HG03108 (cell line): ENCODE results near the gene CYP2W1.
"Not testable (repeated sequence)": the region's sequence is repeated elsewhere in the genome, so short reads cannot be mapped to it uniquely, and the experiment has no call there.

ENCODE experiments used
- ATAC-seq: cut with Tn5 transposase; IDR thresholded peaks from one replicate; pipeline ENCODE4 v1.9.1; 2021; ENCODE audit warnings: moderate library complexity; ENCODE audit not compliant: unreplicated experiment

The CYP2W1 gene

DNA sequence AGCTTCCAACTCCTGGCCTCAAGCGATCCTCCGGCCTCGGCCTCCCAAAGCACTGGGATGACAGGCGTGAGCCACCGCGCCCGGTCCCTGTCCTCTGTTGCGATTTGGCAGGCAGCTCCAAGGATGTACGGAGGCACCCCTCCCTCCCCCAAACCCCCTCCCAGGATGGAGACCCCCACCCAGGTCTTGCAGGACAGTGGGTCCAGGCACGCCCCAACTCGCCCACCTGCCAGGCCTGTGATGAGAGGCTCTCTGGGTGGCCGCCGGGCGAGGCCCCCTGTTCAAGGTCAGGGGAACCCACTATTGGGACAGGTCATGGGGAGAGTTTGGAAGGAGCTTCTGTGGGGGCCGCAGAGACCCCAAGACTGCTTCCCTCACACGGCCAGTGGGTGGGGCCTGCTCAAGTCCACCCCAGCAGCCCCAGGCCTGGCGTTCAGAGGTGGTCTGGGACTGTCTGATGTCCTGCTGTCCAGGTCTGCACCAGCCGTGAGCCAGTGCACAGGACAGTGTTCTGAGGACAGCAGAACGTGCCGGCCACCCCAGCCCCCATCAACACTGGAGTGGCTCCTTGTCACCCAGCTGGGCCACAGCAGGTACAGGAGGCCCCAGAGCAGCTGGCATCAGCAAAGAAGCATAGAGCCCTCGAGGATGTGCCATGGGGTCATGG is 31.0 kb upstream of the CYP2W1 start:
- no peak for ATAC-seq

DNA sequence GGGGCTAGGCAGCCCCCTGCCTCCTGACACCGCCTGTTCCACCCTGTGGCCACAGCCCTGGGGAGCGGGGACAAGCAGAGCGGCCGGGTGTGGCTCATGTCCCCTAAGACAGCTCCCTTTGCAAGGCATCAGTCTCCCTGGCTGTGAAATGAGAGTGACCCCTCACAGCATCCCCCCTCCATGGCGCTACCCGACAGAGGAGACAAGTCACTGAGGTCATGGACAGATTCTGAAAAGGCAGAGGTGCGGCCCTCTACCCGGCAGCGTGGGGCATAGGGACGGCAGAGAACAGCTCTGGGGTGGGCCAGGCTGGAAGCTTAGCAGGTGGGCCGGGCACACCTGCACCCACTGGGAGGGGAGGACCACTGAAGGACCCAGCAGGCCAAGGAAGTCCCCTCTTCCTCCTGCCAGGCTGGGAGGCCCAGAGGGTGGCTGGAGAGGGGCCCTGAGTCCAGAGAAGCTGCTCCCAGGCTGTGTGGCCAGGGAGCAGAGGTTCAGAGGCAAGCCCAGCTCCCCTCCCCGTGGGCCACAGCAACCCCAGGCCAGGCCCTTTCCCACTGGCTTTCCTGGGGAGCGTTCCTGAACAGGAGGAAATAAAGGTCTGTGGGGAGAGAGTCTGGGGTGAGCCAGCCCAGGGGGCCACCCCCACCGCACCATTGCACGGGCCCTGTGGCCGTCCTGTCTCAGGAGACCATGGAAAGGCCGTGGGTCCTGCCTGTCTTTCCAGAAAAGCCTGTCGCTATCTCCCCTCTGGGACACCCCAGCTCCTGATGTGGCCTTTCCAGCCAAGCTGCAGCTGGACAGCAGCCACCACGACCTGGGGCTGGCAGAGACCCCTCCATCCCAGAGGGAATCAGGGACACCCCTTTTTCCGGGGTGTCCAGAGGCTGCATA is 30.2 kb upstream of the CYP2W1 start:
- ATAC-seq = no peak

DNA sequence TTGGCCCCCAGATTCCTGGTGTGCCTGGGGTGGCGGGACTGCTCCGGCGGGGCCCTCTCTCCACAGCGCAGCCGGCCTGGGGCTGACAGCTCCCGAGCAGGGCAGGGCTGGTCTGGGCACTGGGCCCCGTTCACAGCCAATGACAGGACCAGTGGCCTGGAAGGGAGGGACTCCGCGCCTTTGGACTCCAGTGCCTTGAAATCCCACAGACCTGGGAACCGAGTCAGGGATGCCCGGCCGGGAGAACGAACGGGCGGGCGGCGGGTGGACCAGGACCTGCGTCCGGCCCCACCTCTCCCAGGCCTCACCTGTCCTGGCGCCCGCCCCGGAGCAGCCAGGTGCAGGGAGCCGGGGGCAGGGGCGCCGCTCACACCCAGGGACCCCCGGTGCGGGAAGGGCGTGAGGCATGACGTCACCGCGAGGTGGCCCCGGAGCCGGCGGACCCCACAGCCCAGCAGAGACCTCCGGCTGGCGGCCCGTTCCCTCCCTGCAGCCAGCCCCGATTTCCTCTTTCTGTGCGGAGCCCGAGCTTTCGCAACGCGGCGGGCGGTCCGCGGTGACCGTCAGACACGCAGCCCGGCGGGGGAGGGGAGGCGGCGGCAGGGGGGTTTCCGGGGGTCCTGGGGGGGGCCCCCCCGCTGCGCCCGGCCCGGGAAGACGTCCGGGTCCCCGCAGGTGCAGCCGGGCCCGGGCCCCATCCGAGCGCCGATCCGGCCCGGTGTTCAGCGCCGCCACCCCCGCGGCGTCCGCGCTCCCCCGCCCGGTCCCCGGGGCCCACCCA is 29.2 kb upstream of the CYP2W1 start:
- peak; percentile 7 for ATAC-seq

DNA sequence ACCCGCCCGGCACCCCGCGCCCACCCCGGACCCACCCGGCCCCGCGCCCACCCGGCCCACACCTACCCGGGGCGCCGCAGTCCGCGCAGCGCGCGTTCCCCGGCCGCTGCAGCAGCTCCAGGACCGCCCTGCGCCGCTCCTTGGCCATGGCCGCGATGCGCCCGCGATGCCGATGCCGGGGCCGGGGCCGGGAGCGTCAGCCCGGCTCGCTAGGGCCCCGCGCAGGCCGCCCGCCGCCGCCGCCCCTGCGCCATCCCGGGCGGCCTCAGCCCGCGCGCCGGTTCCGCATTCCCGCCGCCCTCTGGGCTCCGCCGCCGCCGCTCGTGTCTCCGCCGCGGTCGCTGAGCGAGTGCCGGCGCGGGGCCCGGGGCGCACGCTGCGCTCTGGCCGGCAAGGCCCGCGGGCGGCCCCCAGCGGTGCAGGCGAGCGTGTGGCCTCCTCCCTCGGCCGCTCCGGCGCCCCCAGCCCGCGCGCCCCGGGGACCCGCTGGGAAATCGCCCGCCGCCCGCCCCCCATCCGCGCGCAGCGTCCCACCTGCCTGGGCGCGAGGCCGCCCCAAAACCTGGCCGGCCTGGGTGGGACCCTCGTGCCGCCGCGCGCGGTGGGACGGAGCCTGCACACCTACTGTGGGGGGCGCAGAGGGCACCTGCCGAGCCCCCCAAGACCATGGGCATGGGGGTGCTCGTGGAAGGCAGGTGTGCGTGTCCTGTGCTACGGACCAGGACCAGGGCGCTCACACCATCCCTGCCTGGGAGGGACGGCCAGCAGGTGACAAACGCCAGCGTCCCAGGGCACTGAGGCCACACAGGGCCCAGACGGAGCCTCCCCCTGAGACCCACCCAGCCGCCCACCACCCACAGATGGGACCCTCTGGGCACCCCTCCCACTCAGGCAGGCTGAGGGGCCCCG is 28.4 kb upstream of the CYP2W1 start, which contains the start of gene ADAP1:
ADAP1 (minus strand) TSS at position 351 of the 909 bp plus-strand sequence; CDS start at position 148, 203 bp downstream.
- ATAC-seq = peak; percentile 35

DNA sequence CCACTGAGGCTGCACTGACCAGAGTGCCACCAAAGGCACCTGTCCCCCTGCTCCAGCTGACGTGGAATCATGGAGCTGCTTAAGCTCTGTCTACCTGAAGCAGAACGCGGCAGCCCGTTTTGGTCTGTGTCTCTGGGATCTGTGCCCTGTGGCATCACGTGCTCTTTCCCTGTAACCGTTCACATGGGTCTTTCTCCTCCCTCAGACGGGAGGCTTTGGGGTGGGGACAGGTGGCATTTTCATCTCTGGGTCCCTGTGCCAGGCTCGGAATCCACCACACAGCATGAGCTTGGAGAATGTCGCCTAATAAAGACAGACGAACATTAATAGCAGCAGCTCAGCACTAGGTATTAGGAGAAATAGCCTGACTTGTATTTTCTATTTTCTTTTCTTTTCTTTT is 26.9 kb upstream of the CYP2W1 start:
- ATAC-seq = no peak

DNA sequence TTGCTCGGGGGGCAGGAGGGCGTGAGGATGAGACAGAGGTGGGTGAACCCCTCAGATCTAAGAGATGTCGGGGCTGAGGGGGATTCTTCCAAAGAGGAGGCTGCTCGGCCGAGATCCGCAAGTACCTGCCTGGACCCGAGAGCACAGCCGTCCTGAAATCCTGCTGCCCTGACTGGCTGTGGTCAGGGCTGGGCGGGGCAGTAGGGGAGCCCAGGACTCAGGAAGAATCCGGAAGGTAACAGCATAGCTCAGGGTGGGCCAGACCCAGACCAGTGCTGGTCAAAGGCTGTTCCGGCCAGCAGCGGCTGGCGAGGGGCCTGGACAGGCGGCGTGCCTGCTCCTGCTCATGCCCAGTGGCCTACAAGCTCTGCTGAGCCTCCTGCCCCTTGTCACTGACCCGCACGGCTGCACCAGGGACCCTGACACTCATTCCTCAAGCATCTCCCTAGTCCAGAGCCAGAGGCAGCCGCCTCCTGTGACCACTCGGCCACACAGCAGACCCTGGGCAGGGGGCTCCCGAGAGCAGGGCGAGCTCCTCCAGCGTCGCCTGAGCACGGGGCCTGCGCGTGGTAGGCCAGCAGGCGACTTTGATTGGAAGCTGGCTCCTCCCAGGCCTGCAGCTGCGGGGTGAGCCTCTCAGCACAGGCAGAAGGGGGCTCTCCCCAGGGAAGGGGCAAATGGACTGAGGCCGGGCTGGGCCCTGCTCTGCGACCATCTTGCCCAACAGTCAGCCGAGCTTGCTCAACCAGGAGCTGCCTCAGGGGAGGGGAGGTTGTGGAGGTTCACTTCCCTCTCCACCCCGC is 25.4 kb upstream of the CYP2W1 start:
- ATAC-seq = no peak

DNA sequence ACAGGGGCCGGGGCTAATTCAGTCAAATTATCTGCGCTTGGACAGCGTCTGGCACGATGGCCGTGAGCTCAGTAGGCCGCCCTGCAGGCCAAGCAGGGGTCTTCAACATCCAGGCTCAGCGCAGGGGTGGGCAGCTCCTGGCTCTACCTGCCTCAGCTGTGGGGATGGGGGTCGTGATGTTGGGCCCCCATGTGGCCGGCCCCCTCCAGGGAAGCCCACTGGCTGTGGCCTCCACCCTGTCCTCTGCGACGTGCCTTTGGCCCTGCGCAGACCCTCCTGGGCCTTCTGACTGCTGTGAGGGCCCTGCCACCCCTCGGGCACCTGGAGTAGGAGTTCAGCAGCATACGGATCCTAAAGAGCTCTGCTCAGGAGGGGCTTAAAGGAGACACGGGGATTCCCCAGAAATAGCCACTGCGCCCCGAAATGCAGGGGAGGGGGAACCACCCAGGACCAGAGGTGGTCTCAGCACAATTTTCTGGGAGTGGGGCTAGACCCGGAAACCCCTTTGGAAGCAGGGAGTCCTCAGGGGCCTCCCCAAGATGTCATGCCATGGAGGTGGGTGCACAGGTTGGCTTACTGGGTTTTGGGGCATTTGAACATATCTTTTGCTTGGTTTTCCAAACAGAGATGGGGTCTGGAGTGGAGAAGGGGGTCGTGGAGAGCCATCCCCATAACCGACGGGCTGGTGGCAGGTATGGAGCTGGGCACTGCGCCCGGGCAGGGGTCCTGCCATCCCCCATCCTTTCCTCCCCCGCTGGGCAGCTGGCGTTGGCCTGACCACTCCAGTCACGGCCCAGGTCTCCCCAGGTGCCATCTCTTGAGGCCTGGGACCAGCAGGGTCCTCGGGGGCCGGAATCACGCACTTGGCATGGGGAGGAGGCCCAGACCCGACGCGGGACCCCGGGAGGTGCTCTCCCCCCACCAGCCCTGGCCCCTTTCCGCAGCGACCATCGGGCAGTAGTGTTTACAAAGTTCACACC is 24.5 kb upstream of the CYP2W1 start:
- no peak for ATAC-seq

DNA sequence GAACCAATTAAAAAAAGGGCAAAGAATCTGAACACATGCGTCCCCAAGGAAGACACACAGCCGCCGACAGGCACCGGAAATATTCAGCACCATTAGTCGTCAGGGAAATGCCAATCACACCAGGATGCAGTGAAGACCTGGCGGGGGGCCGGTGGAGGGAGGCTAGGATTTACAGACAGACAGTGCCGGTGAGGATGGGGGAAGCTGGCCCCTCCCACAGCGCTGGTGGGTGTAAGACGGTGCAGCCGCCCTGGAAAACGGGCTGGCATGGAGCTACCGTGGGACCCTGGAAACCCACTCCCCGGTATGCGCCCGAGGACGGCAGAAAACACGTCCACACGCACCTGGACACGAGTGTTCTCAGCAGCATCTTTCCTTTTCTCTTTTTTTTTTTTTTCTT is 23.7 kb upstream of the CYP2W1 start:
- ATAC-seq = no peak

DNA sequence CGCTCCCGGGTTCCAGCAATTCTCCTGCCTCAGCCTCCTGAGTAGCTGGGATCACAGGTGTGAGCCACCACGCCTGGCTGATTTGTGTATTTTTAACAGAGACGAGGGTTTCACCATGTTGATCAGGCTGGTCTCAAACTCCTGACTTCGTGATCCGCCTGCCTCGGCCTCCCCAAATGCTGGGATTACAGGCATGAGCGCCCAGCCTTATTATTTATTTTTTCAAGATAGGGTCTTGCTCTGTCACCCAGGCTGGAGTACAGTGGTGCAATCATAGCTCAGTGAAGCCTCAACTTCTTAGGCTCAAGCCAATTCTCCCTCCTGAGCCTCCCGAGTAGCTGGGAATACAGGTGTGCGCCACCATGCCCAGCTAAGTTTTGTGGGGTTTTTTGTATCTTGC is 23.2 kb upstream of the CYP2W1 start:
- not testable (repeated sequence) for ATAC-seq

DNA sequence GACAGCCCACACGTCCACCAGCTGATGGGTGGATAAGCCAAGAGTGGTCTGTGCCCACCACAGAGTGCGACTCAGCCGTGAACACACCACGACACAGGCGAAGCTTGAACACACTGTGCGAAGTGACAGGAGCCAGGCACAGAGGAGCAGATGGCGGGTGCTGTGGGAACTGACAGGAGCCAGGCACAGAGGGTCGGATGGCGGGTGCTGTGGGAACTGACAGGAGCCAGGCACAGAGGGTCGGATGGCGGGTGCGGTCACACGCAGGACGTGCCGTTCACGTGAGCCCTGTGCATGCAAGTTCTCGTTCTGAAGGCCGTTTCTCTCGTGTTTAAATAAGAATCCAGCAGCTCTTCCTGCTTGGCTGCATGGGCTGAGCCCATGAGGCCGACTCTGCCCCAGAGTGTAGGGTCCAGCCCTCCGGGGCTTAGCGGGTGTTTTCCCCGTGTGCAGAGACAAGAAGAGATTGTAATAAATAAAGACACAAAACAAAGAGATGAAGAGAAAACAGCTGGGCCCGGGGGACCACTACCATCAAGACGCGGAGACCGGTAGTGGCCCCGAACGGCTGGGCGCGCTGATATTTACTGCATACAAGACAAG is 22.6 kb upstream of the CYP2W1 start:
- no peak for ATAC-seq

DNA sequence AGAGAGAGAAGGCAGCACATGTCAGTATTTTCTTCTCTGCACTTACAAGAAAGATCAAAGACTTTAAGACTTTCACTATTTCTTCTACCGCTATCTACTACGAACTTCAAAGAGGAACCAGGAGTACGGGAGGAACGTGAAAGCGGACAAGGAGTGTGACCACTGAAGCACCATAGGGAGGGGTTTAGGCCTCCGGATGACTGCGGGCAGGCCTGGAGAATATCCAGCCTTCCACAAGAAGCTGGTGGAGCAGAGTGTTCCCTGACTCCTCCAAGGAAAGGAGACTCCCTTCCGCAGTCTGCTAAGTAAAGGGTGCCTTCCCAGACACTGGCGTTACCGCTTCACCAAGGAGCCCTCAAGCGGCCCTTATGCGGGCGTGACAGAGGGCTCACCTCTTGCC is 22.0 kb upstream of the CYP2W1 start:
- ATAC-seq = not testable (repeated sequence)

DNA sequence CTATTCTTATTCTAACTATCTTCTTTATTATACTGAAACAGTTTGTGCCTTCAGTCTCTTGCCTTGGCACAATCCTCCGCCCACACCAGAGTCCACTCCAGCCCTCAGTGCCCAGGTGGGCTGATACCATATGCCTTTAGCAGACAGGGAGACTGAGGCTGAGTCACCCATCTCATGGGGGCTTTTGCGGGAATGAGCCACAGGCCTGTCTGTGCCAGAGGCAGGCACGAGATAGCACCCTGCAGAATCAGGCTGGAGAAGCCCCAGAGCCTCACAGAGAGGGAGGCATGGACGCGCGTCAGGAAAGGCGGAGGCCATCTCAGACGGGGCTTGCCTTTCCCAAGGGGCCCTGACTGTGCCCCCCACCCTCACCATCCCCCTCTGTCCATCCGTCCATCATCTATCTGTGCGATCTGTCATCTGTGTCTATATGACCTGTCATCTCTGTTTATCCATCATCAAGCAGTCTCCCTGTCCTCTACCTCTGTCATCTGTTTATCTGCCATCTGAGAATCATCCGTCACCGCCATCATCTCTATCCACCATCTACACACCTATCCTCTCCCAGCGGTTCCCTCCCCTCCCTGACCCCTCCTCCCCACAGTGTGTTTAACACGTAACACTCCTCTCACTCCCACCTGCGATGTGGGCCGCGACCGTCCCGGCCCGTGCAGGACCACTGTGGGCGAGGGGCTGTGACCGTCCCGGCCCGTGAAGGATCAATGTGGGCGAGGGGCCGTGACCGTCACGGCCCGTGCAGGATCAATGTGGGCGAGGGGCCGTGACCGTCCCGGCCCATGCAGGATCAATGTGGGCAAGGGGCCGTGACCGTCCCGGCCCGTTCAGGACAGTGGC is 21.2 kb upstream of the CYP2W1 start:
- no peak for ATAC-seq

DNA sequence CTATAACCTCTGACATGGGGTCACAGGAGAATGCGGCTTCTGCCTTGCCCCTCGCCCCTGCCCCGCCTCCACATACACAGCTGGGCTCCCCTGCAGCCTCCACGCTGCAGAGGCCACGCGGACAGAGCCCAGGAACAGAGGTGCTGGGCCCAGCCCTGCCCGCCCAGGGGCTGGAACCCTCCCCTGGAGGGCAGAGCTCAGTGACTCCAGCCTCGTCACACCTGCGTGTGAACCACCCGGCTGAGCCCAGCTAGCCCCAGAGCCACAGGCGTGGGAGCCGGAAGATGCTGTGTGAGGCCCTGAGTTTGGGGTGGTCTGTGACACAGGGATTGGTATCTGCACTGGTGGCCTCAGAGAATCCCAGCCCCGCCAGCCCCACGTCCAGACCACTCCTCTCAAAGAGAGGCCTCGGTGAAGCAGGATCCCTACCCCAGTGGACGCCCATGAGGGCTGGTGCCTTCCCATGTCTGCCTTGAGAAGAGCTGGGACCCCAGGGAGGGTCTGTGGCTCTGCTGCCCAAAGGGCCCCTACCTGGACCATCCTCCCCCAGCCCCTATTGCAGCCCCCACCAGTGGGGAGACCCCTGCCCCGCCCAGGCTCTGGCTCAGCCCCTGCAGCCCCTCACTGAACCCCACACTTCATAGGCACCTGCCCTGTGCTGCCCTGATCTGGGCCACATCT is 20.4 kb upstream of the CYP2W1 start:
- no peak for ATAC-seq

DNA sequence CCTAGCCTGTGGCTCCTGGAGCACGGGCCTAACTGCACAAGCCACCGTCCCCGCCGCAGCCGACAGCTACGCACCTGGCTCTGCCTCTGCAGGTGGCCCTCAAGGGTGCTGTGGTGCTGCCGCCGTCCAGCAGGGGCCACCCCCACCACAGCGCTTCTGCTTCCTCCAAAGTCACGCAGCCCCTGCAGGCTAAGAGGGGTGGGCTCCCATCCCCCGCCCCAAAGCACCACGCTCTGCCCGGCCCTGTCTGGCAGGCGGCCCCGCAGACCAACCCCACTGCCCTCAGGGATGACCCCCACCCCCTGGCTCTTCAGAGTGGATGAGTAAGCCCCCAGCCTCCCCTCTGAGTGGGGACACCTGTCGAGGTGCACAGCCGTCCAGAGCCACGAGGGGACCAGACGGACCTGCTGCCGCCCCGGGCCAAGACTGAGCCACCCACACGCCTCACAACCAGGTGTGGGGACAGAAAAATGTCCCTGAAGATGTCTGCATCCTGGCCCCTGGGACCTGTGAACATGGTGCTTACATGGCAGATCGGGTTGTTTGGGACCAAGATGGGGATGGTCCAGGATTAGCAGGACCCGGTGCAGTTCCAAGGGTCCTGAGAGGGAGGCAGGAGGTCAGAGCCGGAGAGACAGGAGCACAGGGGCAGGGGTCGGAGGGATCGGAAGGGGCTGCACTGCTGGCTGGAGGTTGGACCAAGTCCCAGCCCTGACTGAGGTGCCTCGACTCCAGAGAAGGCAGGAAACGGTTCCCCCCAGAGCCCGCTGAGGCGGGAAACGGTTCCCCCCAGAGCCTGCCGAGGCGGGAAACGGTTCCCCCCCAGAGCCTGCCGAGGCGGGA is 19.5 kb upstream of the CYP2W1 start:
- ATAC-seq = no peak

DNA sequence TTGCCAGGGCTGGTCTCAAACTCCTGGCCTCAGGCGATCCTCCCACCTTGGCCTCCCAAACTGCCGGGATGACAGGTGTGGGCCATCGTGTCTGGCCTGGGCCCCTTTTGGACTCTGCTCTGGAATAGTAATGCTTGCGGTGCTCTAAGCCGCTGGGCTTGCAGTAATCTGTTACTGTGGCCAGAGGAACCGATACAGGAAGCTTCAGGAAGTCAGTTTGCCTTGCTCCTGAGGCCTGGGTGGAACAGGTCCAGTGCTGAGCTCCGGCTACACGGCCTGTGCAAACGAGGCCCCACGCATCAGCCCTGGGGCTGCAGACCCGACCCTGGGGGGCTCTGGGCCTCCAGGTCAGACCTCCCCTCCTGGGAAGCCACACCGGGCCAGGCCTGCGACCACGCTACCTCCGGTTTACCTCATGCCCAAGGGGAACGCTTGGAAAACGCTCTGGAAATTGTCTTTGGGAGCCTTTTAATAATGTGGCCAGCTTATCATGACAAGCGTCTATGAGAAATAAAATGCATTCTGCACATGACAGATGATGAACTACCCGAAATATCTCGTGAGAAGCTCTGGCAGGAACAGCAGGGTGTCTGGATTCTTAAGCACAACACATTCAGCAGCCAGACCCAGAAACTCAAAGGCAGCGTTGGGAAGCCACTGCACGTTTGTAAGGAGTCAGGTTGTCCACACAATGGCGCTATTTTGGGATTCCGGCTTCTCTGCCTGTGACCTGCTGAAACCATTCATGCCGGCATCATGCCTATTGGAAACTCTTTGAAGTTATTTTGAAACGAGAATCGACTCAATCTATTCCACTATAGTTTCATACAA is 18.4 kb upstream of the CYP2W1 start:
- ATAC-seq = no peak
